LoVo (cell line): ENCODE results near the gene ALPG.
"Not testable (repeated sequence)": the region's sequence is repeated elsewhere in the genome, so short reads cannot be mapped to it uniquely, and the experiment has no call there.

Experiments used
- DNase-seq: peaks from one replicate; pipeline ENCODE4 v3.0.0-alpha.2; 2016; ENCODE audit warnings: low spot score

Gene ALPG

GRCh38 chr2:232440220-232441018 lies 33.8 kb downstream of the ALPG start:
- DNase-seq: peak; percentile 78

- no peak for DNase-seq
Measured at GRCh38 chr2:232441147-232441651, 34.6 kb downstream of the ALPG start.

DNA sequence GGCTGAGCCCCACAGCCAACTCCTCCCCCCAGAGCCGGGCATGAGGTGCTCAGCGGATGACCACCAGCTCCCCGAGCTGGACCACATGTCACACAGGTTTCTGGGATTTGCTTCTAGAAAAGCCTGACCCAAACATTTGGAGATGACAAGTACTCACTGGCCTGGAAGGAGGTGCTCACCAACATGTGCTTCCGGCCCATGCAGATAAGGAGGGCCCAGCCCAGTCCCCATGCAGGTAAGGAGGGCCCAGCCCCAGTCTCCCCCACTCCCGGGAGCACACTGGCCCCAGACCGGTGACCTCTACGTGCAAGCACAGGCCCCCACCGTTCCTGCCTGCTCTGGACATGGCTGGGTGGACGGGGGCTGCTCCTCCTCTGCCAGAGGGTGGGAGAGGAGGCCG lies 35.3 kb downstream of the ALPG start:
- DNase-seq: not testable (repeated sequence)

DNA sequence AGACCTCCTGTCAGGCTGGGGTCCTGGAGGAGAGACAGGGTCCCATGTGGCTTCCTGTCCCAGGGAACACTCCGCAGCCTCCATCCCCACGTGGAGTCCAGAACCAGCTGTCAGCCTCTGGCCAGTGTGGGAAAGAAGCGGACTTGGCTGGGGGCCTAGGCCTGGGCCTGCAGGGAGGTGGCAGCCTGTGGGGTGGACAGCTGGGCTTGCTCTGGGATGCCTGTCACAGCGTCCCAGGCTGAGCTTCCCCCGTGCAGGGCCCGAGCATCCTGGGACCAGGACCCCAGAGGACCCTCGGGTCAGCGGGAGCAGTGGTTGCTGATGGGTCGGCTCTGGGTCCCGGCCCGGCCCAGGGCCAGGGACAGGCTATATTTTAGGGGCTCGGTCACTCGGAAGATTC lies 35.8 kb downstream of the ALPG start:
- not testable (repeated sequence) for DNase-seq

- not testable (repeated sequence) for DNase-seq
Measured at GRCh38 chr2:232443047-232443446, 36.4 kb downstream of the ALPG start.

DNA sequence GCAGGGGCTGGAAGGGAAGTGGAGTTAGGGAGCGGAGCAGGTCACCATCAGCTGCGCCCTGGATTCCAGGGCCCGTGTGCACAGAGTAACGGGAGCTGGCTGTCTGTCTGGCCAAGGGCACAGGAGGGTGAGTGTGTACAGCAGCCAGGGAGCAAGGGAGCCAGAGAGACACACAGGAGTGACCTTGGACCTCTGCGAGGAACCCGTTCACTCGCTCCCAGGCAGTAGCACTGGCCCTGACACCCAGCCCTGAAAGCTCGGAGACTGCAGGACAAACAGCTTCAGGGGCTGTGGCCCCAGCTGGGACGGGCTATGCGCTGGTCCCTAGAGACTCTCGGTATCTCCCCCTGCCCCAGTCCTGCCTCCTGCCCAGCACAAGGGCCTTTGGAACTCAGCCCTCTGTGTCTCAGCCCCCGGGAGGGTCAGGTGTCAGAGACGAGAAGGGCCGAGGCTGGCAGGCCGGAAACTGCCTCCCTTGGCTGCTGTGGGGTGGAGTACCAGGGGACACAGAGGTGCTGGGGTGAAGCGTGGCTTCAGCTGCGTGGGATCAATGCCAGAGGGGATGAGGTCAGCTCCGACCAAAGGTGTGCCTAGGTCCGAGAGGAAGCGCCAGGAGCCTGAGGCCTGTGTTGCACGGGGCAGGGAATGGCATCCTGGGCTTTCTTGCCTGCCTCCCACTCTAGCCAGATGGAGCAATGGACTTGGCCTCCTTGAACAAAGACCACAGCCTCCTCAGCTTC lies 37.2 kb downstream of the ALPG start:
- DNase-seq: not testable (repeated sequence)

GRCh38 chr2:232444409-232445148 lies 37.9 kb downstream of the ALPG start:
- DNase-seq: peak; percentile 32

DNA sequence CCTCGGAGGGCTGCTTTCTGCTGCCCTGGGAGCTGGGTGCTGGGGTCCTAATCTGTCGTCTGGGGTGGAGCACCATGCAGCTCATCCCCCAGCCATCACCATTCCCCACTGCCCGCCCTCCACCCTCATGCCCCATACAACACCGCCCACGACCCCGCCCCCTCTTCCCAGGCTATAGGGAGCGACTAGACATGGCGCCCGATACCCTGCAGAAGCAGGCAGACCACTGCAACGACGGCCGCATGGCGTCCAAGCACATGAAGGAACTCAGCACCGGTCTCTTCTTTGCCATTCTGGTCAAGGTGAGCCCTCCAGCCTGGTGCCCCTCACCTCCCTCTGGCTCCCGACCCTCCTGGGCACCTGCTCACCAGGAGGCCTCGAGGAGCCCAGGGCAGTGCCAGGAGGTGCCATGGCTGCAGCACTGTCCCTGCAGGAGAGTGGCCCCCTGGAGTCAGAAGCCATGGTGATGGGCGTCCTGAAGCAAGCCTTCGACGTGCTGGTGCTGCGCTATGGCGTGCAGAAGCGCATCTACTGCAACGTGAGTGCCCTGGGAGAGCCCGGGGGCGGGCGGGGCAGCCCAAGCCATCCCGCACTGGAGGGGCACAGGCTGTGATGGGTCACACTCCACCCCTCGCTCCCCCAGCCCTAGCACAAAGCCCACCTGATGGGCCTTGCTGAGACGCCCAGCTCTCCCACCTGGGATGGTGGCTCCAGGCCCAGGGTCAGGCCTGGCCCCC lies 38.7 kb downstream of the ALPG start:
- not testable (repeated sequence) for DNase-seq

- DNase-seq: not testable (repeated sequence)
Measured at GRCh38 chr2:232446266-232446777, 39.7 kb downstream of the ALPG start.

DNA sequence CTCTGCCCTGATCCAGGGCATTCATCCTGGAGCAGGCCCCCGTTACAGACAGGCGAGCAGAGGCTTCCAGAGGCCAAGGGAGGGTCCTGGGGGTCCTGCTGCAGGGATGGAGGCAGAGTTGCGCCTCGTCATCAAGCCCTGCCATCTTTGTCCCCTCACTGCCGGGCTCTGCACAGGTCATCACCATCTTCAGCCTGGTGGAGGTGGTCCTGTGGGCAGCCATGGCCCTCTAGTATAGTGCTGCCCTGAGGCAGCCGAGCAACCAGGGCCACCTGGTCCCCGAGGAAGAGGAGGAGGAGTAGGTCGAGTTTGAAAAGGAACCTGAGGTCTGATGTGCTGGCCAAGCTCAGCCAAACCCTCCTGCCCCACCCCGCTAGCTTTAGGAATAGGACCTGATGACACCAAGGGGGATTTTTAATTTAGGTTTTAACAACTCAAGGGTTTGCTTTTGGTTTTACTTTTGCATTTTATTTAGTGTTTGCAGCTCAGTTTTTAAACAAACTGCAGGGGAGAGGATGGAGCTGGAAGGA lies 40.5 kb downstream of the ALPG start:
- DNase-seq: no peak

DNA sequence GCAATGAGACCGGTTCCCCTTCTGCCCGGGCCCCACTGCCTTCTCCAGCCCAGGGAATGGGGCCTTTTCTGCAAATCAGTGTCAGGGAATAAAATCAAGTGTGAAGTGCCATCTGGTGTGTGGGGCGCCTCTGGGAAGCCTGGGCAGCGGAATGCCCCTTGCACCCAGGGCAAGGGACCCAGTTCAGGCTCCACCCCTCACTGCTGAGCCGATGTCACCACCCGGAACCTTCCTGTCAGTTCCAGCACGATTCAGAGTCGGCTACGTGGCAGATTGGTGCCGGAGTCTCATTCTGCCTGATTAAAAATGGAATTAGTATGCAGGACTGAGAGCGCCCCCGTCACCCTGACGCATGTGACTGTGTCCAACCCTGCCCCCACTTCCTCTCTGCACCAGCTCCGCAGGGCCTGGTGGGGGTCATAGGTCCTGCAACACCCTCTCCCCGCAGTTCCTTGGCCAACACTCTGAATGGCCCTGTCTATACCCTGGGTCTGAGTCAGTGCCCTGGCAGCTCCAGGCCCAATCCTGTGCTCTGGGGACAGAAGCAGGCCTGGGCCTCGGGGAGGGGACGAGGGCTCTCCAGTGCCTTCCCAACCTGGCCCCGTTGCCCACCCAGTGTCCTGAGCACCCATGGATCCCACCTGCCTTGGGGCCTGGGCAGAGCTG lies 41.1 kb downstream of the ALPG start:
- no peak for DNase-seq

DNA sequence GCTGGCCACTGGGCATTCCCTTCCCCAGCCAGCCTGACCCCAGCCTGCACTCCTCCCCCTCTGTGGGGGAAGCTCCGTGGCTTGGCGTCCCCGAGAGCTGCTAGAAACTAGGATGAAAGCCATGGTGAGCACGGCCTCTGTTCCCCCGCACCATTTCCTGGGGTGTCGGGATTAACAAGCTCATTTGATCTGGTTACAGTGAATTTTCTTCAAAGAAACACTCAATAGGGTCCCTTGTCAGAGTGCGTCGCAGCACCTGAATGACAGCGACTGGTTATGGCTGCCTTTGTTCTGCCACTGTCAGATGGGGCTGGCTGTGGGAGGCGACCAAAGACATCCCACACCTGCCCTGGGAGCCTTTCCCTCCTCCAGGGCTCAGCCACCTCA lies 41.7 kb downstream of the ALPG start:
- DNase-seq: no peak

DNA sequence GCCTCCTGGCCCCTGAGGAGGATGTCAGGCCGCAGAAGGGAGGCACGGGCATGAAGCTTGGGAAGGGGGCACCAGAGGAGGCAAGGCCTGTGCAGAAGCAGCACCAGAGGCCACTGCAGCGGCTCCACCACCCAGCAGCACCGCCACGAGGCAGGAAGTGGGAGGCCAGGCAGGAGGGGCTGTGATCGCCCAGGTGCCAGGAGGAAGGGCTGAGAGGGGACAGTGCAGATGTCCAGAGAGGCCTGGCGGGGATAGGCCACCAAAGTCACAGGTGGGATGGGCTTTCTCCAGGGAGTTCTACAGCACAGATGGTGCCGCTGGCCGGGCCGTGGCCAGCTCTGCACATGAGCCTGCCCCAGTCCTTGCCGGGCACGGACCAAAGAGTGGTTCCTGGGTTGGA lies 43.3 kb downstream of the ALPG start:
- no peak for DNase-seq

DNA sequence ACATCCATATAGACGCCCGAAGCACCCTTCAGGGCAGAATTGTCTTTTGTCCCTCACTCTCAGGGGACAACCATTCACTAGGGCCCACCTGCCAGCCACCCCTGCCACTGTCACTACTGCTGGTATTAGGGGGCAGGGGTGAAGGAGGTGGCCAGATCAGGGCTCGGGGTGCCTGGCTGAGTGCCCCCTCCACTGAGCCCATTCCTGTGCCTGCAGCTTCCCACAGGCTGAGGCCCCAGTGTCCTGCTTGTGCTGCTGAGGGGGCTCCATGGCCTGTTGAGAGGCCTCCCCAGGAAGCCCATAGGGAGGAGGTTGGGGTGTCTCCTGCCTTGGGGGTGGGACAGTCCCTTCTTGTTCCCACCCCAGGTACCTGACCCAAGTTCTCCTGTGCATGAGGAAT lies 45.0 kb downstream of the ALPG start:
- DNase-seq: not testable (repeated sequence)

- no peak for DNase-seq
Measured at GRCh38 chr2:232454630-232455029, 48.0 kb downstream of the ALPG start.

DNA sequence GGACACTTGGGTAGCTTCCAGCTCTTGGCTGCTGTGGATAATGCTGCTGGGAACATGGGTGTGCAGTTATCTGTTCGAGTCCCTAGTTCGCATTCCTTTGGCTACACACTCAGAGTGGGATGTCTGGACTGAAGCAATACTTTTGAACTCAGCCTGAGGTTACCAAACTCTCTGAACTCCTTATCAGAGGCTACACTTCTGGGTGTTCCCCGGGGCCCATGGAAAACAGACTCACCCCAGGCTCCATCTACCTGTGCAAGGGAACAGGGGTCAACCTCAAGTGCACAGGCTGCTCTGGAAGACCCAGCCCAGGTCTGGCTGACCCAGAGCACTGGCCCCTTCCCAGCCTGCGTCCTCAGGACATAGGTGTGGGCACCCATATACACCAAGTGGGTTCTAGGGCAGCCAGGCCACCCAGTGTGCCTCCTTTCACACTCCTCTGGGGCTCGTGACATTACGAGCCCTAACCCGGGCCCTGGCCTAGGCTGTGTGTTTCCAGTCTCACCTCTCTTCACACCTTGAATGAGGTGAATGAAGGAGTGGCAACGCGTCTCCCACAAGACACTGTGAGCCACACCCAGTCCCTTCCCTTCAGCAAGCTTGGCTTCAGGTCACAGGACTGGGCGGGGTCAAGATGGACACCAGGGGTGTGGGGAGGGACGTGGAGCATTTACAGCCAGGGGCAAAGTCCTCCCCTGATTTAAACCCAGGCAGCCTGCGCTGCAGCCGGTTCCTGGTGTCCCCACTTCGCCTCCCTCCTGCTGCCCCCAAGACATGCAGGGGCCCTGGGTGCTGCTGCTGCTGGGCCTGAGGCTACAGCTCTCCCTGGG lies 49.0 kb downstream of the ALPG start, which contains the start of gene ALPI:
Gene ALPI (plus strand): TSS at position 728 of the 830 bp plus-strand sequence. CDS start 47 bp downstream, at position 775.
- peak; percentile 72 for DNase-seq

DNA sequence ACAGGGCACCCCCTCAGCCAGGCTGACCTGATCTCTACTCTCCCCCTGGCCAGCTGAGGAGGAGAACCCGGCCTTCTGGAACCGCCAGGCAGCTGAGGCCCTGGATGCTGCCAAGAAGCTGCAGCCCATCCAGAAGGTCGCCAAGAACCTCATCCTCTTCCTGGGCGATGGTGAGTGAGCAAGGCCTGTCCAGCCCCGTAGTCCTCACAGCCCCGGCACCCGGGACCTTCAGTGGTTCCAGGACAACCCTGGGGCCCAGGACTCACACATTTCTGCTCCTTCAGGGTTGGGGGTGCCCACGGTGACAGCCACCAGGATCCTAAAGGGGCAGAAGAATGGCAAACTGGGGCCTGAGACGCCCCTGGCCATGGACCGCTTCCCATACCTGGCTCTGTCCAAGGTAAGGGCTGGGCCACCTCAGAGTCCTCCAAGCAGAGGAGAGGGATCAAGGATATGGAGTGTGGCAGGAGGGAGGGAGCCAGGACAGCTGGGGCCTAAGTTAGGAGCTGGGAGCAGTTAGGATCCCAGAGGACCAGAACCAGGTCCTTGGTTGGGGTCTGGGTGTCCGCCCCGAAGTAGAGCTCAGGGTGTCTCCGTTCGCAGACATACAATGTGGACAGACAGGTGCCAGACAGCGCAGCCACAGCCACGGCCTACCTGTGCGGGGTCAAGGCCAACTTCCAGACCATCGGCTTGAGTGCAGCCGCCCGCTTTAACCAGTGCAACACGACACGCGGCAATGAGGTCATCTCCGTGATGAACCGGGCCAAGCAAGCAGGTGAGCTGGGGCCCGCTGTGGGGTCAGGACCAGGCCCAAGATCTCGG lies 49.9 kb downstream of the ALPG start:
- DNase-seq: no peak

DNA sequence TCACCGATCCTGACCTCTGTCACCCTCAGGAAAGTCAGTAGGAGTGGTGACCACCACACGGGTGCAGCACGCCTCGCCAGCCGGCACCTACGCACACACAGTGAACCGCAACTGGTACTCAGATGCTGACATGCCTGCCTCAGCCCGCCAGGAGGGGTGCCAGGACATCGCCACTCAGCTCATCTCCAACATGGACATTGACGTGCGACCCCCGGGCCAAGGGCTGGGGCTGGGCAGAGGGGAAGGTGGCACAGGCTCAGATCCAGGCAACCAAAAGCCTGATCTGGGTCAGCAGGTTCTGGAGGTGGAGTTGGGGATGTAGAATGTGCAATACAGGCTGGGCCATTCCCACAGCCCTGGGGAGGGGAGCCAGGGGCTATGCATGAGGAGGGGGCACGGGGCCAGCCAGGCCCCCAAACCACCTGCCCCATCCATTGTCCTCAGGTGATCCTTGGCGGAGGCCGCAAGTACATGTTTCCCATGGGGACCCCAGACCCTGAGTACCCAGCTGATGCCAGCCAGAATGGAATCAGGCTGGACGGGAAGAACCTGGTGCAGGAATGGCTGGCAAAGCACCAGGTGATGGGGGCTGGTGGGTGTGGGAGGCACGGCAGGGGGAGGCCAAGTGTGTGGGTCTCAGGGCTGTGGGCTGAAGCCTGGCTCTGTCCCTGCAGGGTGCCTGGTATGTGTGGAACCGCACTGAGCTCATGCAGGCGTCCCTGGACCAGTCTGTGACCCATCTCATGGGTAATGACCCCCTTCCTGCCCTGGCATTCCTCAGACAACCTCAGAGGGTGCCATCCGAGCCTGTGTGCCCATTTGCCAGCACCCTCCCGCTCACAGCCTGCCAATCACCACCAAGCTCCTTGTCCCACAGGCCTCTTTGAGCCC lies 50.7 kb downstream of the ALPG start:
- no peak for DNase-seq
